GM12878 (cell line): ENCODE results near the gene MAP4K1. TPM values are rescaled to one million over a fixed set of nuclear protein-coding genes. Genes with fewer than 3 reads are reported as not detected.

ENCODE experiments used
- ATAC-seq: fragments of 200-7000 bp; cut with Tn5 transposase; 3 replicates; pipeline ENCODE4 v1.9.1; 2020; ENCODE audit warnings: mild to moderate bottlenecking, moderate library complexity
- BruUV-seq: library from RNA; stranded (reverse); fragments of 400-500 nt; replicated peaks from 2 replicates; lab custom pipeline; 2021; lab: Mats Ljungman, UMichigan
- CTCF ChIA-PET: fragments of 300-600 bp; sonication (Branson Sonifier 250); formaldehyde crosslinking; extraction: SDS; loops from one replicate; lab custom pipeline; 2021; ENCODE audit warnings: inconsistent platforms; lab: Yijun Ruan, JAX
- POLR2A ChIA-PET: fragments of 350-600 bp; formaldehyde crosslinking; extraction: SDS; loops from one replicate; lab custom pipeline; 2021; ENCODE audit warnings: inconsistent platforms; lab: Charles Lee
- RAD21 ChIA-PET: fragments of 300-600 bp; sonication (Branson Sonifier 250); formaldehyde crosslinking; loops from one replicate; lab custom pipeline; 2023; ENCODE audit warnings: antibody characterized with exemption; ENCODE audit not compliant: unreplicated experiment; lab: Charles Lee
- SMC1A ChIA-PET: fragments of 300-600 bp; sonication (Branson Sonifier 250); formaldehyde crosslinking; loops from one replicate; lab custom pipeline; 2023; ENCODE audit not compliant: unreplicated experiment, uncharacterized antibody; lab: Charles Lee
- DNase-seq: peaks from one replicate; pipeline ENCODE4 v3.0.0-alpha.2; 2011; ENCODE audit warnings: low read depth, low spot score
- FAIRE-seq: peaks from 3 replicates; lab custom pipeline; 2011; peaks lifted over from hg19 to GRCh38; lab: Jason Lieb, UNC
- H2AFZ ChIP-seq: 2 replicates; pipeline ENCODE4 v1.6.0; 2011; ENCODE audit warnings: low read depth, low read length, control low read depth; ENCODE audit not compliant: control insufficient read depth
- H3K27ac ChIP-seq: 2 replicates; pipeline ENCODE4 v1.5.1; 2011; ENCODE audit warnings: control low read depth; ENCODE audit not compliant: control insufficient read depth, insufficient read depth
- H3K27me3 ChIP-seq, 2 experiments: replicated peaks in 1 of 2; 2 replicates each; pipeline versions ENCODE4 v1.6.0 to v1.6.1; 2011; ENCODE audit warnings: low read length in 1 of 2; ENCODE audit not compliant: control insufficient read depth in 2 of 2, insufficient read depth in 2 of 2
- H3K36me3 ChIP-seq, 2 experiments: 2 replicates each; pipeline ENCODE4 v1.5.1; 2011; ENCODE audit warnings: low read length in 1 of 2; ENCODE audit not compliant: control insufficient read depth in 2 of 2, insufficient read depth in 2 of 2
- H3K4me1 ChIP-seq: 2 replicates; pipeline ENCODE4 v1.6.1; 2011; ENCODE audit warnings: mild to moderate bottlenecking, low read length, moderate library complexity, mixed read lengths; ENCODE audit not compliant: control insufficient read depth, insufficient read depth
- H3K4me2 ChIP-seq: 2 replicates; pipeline ENCODE4 v1.6.0; 2011; ENCODE audit warnings: control low read depth; ENCODE audit not compliant: control insufficient read depth, insufficient read depth
- H3K4me3 ChIP-seq: fragments of 200-600 bp; sonication (generic); 2 replicates; pipeline ENCODE4 v1.5.1; 2016
- H3K79me2 ChIP-seq: 2 replicates; pipeline ENCODE4 v1.6.0; 2011; ENCODE audit warnings: low read length; ENCODE audit not compliant: control insufficient read depth, insufficient read depth
- H3K9ac ChIP-seq: 2 replicates; pipeline ENCODE4 v1.8.0; 2011; ENCODE audit warnings: low read length, control low read depth, mixed read lengths; ENCODE audit not compliant: control insufficient read depth, insufficient read depth
- H3K9me3 ChIP-seq: replicated peaks from 3 replicates; pipeline ENCODE4 v1.5.1; 2011; ENCODE audit warnings: mild to moderate bottlenecking, low read length; ENCODE audit not compliant: control insufficient read depth, insufficient read depth
- H4K20me1 ChIP-seq: 2 replicates; pipeline ENCODE4 v1.6.0; 2011; ENCODE audit not compliant: control insufficient read depth, insufficient read depth
- BRCA1 ChIP-seq: IDR thresholded peaks from 2 replicates; pipeline ENCODE4 v1.6.1; 2011; ENCODE audit warnings: low read depth, low read length, improper control_type of control experiment
- E2F4 ChIP-seq: IDR thresholded peaks from 2 replicates; pipeline ENCODE4 v1.6.1; 2012; ENCODE audit warnings: low read depth, low read length, improper control_type of control experiment
- NFYA ChIP-seq: IDR thresholded peaks from 2 replicates; pipeline ENCODE4 v1.6.1; 2011; ENCODE audit warnings: low read depth, mild to moderate bottlenecking, low read length, improper control_type of control experiment, borderline replicate concordance
- POLR2AphosphoS5 ChIP-seq: IDR thresholded peaks from 2 replicates; pipeline ENCODE4 v1.6.1; 2011; ENCODE audit warnings: mild to moderate bottlenecking, low read length, inconsistent platforms
- RAD51 ChIP-seq: fragments of 450-650 bp; IDR thresholded peaks from 2 replicates; pipeline ENCODE4 v1.6.1; 2016; ENCODE audit warnings: moderate library complexity, mild to moderate bottlenecking, inconsistent platforms
- RBBP5 ChIP-seq: fragments of 200-600 bp; sonication (generic); conservative IDR thresholded peaks from 2 replicates; pipeline ENCODE4 v1.6.1; 2016
- SMAD5 ChIP-seq: IDR thresholded peaks from 2 replicates; pipeline ENCODE4 v1.6.1; 2016; ENCODE audit warnings: antibody characterized with exemption, low read depth
- SRF ChIP-seq, 2 experiments: IDR thresholded peaks; 2 replicates each; pipeline ENCODE4 v1.6.1; 2011; ENCODE audit warnings: low read depth in 2 of 2, low read length in 2 of 2, mild to moderate bottlenecking in 1 of 2, moderate library complexity in 1 of 2
- ZNF622 ChIP-seq: fragments of 450-650 bp; IDR thresholded peaks from 2 replicates; pipeline ENCODE4 v1.6.1; 2017; ENCODE audit warnings: mild to moderate bottlenecking, inconsistent platforms
- WGBS: methylation state at CpG from one replicate; pipeline ENCODE4 v1.1.6; 2016; ENCODE audit warnings: low lambda C conversion rate; ENCODE audit not compliant: insufficient replicate concordance, insufficient coverage; ENCODE audit errors: missing lambda C conversion rate; 5-methylcytosine and 5-hydroxymethylcytosine counted together
- in situ Hi-C: fragments of 300-500 bp; cut with MboI; formaldehyde crosslinking; loops from 9 replicates; pipeline ENCODE4 v1.14.3; 2018; ENCODE audit warnings: mixed read lengths
- intact Hi-C: fragments of 100-400 bp; cut with micrococcal nuclease; formaldehyde crosslinking; loops from one replicate; pipeline ENCODE4 v1.14.2; 2022; ENCODE audit not compliant: unreplicated experiment
- polyA plus RNA-seq, 11 experiments: library from polyadenylated mRNA; depleted of rRNA in 4 of 11; unstranded in 6 of 11; stranded (reverse) in 5 of 11; fragments of >200 nt; fragmentation: Nextera tagmentation in 4 of 11; fragmentation: Illumina TruSeq in 1 of 11; extraction: Ambion mirVana in 4 of 11; extraction: Trizol in 1 of 11; gene quantifications; 1 replicate in 1 of 11; 2 replicates in 10 of 11; pipeline versions ENCODE4 v1.2.1 to v1.2.3, GENCODE V29; 2011 to 2016; ENCODE audit warnings: inconsistent platforms in 2 of 11, missing spikeins in 2 of 11, low read depth in 1 of 11
- total RNA-seq, 4 experiments: library from RNA; depleted of rRNA in 3 of 4; stranded (reverse); fragments of >200 nt in 3 of 4; fragmentation: Illumina TruSeq in 1 of 4; extraction: Trizol in 1 of 4; gene quantifications; 2 replicates each; pipeline versions ENCODE4 v1.2.1 to v1.2.3, GENCODE V29; 2013 to 2021

MAP4K1 gene
- total and polyA plus RNA-seq, 10 of the 15 experiments (the other 5 are each of a cell fraction or from before 2014, with no cell fraction given), result 39.2 to 306 (median 140) TPM

GRCh38 chr19:38626401-38626800 is 8.6 kb upstream of the MAP4K1 start:
- SMC1A ChIA-PET, result no interaction called here
- H3K4me1 ChIP-seq, result no peaks in the 10 kb centered on the region
- TF ChIP-seq E2F4, result no peak
- TF ChIP-seq BRCA1, result no peak
- TF ChIP-seq RBBP5, result no peak
- no peak for TF ChIP-seq SMAD5
- TF ChIP-seq, all 136 proteins: peak for 0
- FAIRE-seq (no peak), DNase-seq (no peak), ATAC-seq (no peak)
- Histone ChIP-seq H3K9me3 (no peaks in the 10 kb centered on the region), H3K4me2 (no peak overlapping the region), H3K9ac (no peak overlapping the region), H3K36me3 (peaks cover 13 to 24% of the 10 kb centered on the region in 2 experiments), H2AFZ (no peak overlapping the region), H3K79me2 (no peaks in the 10 kb centered on the region), H3K27me3 (no peaks in the 10 kb centered on the region), H3K4me3 (no peak overlapping the region), H3K27ac (no peak overlapping the region), H4K20me1 (no peaks in the 10 kb centered on the region)
- ChIA-PET RAD21 (no interaction called here), CTCF (interaction anchor here (1.8 kb wide), 1 partner anchor 8 kb away, joined by 9 read pairs; no protein-coding TSS in a partner anchor), POLR2A (interaction anchor here (0.6 kb wide), 1 partner anchor 139 kb away, joined by 4 read pairs; no protein-coding TSS in a partner anchor)
- BruUV-seq, result no TSS peak
- intact Hi-C loops (no loop called here), in situ Hi-C loops (loop anchor here (25.0 kb wide), 1 partner anchor 214 kb away; the partner anchor contains the start of gene FAM98C)
- WGBS, result 97% methylated on average over 4 of the region's 4 CpGs

- in situ Hi-C loops, result loop anchor here (25.0 kb wide), 1 partner anchor 213 kb away; the partner anchor contains the start of gene FAM98C
These were observed 7.1 kb upstream of the MAP4K1 start for GRCh38 chr19:38624822-38625221.

More at GRCh38 chr19:38624822-38625221, 7.1 kb upstream of the MAP4K1 start:
- Histone ChIP-seq H3K9me3 (no peaks in the 10 kb centered on the region), H3K4me1 (peaks cover 5% of the 10 kb centered on the region), H3K4me2 (no peak overlapping the region), H3K27ac (no peak overlapping the region), H3K4me3 (no peak overlapping the region), H3K9ac (no peak overlapping the region)
- ChIA-PET SMC1A (interaction anchor here (0.8 kb wide), 1 partner anchor 15 kb away, joined by 3 read pairs; no protein-coding TSS in a partner anchor), RAD21 (no interaction called here), CTCF (interaction anchor here (1.0 to 1.8 kb wide), 2 partner anchors 10 to 109 kb away, joined by 3 to 9 read pairs; no protein-coding TSS in a partner anchor), POLR2A (interaction anchor here (0.6 to 1.7 kb wide), 2 partner anchors 9 to 137 kb away, joined by 3 read pairs; no protein-coding TSS in a partner anchor)
- no peak for ATAC-seq
- DNase-seq, result no peak
- 100% methylated on average over 3 of the region's 3 CpGs for WGBS
- BruUV-seq, result no TSS peak
- TF ChIP-seq NFYA, result no peak
- no peak for TF ChIP-seq SRF (IDR thresholded peaks at IDR 0.05; ENCODE audit: low read depth in 2 of 2, low read length in 2 of 2)
- peak; percentile 40; the same call in 1 of the 2 replicates for TF ChIP-seq POLR2AphosphoS5
- TF ChIP-seq RAD51, result no peak
- TF ChIP-seq ZNF622, result no peak
- TF ChIP-seq, all 136 proteins: peak for 1
- Histone ChIP-seq H3K79me2 (peaks cover 6% of the 10 kb centered on the region), H4K20me1 (no peaks in the 10 kb centered on the region), H3K36me3 (peaks cover 19 to 27% of the 10 kb centered on the region in 2 experiments), H2AFZ (no peak overlapping the region), H3K27me3 (no peaks in the 10 kb centered on the region)
- no peak for FAIRE-seq
- intact Hi-C loops, result no loop called here
